Spleen (tissue), 11 donors: ENCODE data around the gene FIS1. TPM values are rescaled to one million over a fixed set of nuclear protein-coding genes. Genes with fewer than 3 reads are reported as not detected.
"Not testable (repeated sequence)": the region's sequence is repeated elsewhere in the genome, so short reads cannot be mapped to it uniquely, and the experiment has no call there.

Experiments used
- DNase-seq: peaks from one replicate; pipeline ENCODE4 v3.0.0-alpha.2; 2020
- H3K27ac ChIP-seq, 8 donors: fragments of 200-600 bp; sonication (generic) in 7 of 8; 1 replicate in 4 of 8; 2 replicates in 4 of 8; pipeline versions ENCODE4 v1.5.0 to v1.8.0; 2016 to 2021; ENCODE audit warnings: inconsistent platforms in 4 of 8, mild to moderate bottlenecking in 4 of 8, moderate library complexity in 1 of 8
- H3K27me3 ChIP-seq, 7 donors: fragments of 200-600 bp; sonication (generic) in 6 of 7; replicated peaks in 1 of 7; 1 replicate in 4 of 7; 2 replicates in 3 of 7; pipeline versions ENCODE4 v1.5.0 to v1.8.0; 2016 to 2021; ENCODE audit warnings: inconsistent platforms in 3 of 7, mild to moderate bottlenecking in 1 of 7
- H3K36me3 ChIP-seq, 6 donors: fragments of 200-600 bp; sonication (generic) in 5 of 6; 1 replicate in 4 of 6; 2 replicates in 2 of 6; pipeline versions ENCODE4 v1.5.0 to v1.8.0; 2016 to 2021; ENCODE audit warnings: inconsistent platforms in 2 of 6
- H3K4me1 ChIP-seq, 6 donors: fragments of 200-600 bp; sonication (generic) in 5 of 6; 1 replicate in 3 of 6; 2 replicates in 3 of 6; pipeline versions ENCODE4 v1.5.0 to v1.8.0; 2016 to 2021; ENCODE audit warnings: inconsistent platforms in 3 of 6
- H3K4me3 ChIP-seq, 8 donors: fragments of 200-600 bp; sonication (generic) in 7 of 8; 1 replicate in 4 of 8; 2 replicates in 4 of 8; pipeline versions ENCODE4 v1.5.0 to v1.8.0; 2016 to 2021; ENCODE audit warnings: inconsistent platforms in 4 of 8, mild to moderate bottlenecking in 4 of 8, moderate library complexity in 2 of 8
- H3K9me3 ChIP-seq, 8 donors: fragments of 200-600 bp; sonication (generic) in 7 of 8; 1 replicate in 4 of 8; 2 replicates in 4 of 8; pipeline versions ENCODE4 v1.5.0 to v1.8.0; 2016 to 2021; ENCODE audit warnings: inconsistent platforms in 4 of 8
- POLR2A ChIP-seq, 3 donors: fragments of 450-650 bp; IDR thresholded peaks; one replicate each; pipeline ENCODE4 v1.5.1; 2017; ENCODE audit warnings: antibody characterized with exemption in 3 of 3, mild to moderate bottlenecking in 1 of 3
- POLR2AphosphoS5 ChIP-seq, 3 donors: sonication (generic); formaldehyde crosslinking; IDR thresholded peaks; one replicate each; pipeline ENCODE4 v1.5.1; 2017; ENCODE audit warnings: antibody characterized with exemption in 3 of 3
- WGBS, 5 donors: extraction: QIAGEN DNeasy Blood & Tissue Kit in 3 of 5; methylation state at CpG; one replicate each; pipeline versions ENCODE4 v1.1.5 to v1.1.7; 2013 to 2018; 5-methylcytosine and 5-hydroxymethylcytosine counted together
- intact Hi-C: fragments of 100-400 bp; cut with DNase I; formaldehyde crosslinking; loops from one replicate; pipeline ENCODE4 v1.15.0; 2023; ENCODE audit warnings: low total_unique reads
- polyA plus RNA-seq, 3 donors: library from polyadenylated mRNA; stranded (reverse); fragments of 200-250 nt; gene quantifications; one replicate each; pipeline ENCODE4 v1.2.1, GENCODE V29; 2013
- total RNA-seq, 7 donors: library from RNA; depleted of rRNA in 3 of 7; stranded (reverse); fragments of >200 nt in 3 of 7; fragmentation: NEBNext Ultra II Directional in 4 of 7; extraction: Animal tissue kit (Norgen Biotek cat#: 25700) in 4 of 7; gene quantifications; one replicate each; pipeline versions ENCODE4 v1.1.0 to v1.2.1, GENCODE V29; 2016 to 2021
- TF ChIP-seq, protein P1 (sequence below), 11 experiments: fragments of 200-600 bp in 7 of 11; fragments of 450-650 bp in 4 of 11; sonication (generic) in 4 of 11; IDR thresholded peaks in 8 of 11; conservative IDR thresholded peaks in 3 of 11; 1 replicate in 7 of 11; 2 replicates in 4 of 11; pipeline versions ENCODE4 v1.4.0 to v1.8.0; 2016 to 2021; ENCODE audit warnings: antibody characterized with exemption in 11 of 11, inconsistent platforms in 4 of 11, mild to moderate bottlenecking in 1 of 11
- donor health status: healthy with polysubstance abuse.
- donor health status: DM: no; HTN: no; CAD: no; lungs with moderate emphysema.
- donor health status: DM: no; HTN: no; CAD: no.
- donor health status: Bipolar disorder and iron deficiency.
- donor health status: healthy.
- donor health status: DM: no; HTN: no; CAD: no.
- donor health status: DM: yes; HTN: yes; CAD: no.

FIS1 gene
- total and polyA plus RNA-seq, 10 donors = 130 to 250 (median 179) TPM

- H3K9me3 ChIP-seq, H3K36me3 ChIP-seq, H3K27ac ChIP-seq, intact Hi-C loops, H3K4me1 ChIP-seq, H3K4me3 ChIP-seq: not testable (repeated sequence)
- H3K27me3 ChIP-seq = peaks cover 0 to 60% (median 11%) of the 10 kb centered on the region in 7 donors
- 23 to 31% (median 27%) methylated on average over 13 to 18 of the region's 18 CpGs for WGBS, 5 donors
- TF ChIP-seq, protein P1, sequence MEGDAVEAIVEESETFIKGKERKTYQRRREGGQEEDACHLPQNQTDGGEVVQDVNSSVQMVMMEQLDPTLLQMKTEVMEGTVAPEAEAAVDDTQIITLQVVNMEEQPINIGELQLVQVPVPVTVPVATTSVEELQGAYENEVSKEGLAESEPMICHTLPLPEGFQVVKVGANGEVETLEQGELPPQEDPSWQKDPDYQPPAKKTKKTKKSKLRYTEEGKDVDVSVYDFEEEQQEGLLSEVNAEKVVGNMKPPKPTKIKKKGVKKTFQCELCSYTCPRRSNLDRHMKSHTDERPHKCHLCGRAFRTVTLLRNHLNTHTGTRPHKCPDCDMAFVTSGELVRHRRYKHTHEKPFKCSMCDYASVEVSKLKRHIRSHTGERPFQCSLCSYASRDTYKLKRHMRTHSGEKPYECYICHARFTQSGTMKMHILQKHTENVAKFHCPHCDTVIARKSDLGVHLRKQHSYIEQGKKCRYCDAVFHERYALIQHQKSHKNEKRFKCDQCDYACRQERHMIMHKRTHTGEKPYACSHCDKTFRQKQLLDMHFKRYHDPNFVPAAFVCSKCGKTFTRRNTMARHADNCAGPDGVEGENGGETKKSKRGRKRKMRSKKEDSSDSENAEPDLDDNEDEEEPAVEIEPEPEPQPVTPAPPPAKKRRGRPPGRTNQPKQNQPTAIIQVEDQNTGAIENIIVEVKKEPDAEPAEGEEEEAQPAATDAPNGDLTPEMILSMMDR (IDR thresholded peaks at IDR 0.05 in 8 of 11, conservative IDR thresholded peaks at IDR 0.05 in 3 of 11) = peak in 10 of 11 experiments; percentile 6 to 78 (median 56)
- peak; percentile 86 for DNase-seq
Measured at GRCh38 chr7:101290186-101291037, 45.5 kb upstream of the FIS1 start.

DNA sequence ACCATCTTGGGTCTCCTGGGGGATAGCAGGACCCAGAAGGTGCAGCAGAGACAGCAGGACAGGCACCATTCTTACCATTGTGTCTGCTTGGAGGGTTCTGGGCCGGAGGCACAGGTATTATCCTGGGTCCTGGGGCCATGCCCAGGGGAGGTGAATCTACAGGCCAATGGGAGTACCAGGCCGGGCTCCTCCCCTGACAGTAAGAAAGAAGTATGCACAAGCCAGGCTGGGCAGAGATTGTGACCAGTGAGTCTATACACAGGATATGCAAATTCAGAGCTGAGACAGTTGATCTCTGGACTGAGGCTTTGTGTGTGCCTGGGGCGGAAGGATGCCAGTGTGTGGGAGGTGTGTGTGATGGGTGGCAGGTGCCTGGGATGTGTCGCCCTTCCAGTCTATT lies 44.8 kb upstream of the FIS1 start:
- not testable (repeated sequence) for H3K27ac ChIP-seq, H3K9me3 ChIP-seq

GRCh38 chr7:101288439-101288838 lies 43.6 kb upstream of the FIS1 start:
- Histone ChIP-seq H3K36me3 (no peaks in the 10 kb centered on the region), H3K9me3 (peaks cover 0 to 3% (median 0%) of the 10 kb centered on the region in 8 donors), H3K27ac (no peak overlapping the region), H3K4me3 (no peak overlapping the region), H3K27me3 (peaks cover 0 to 42% (median 11%) of the 10 kb centered on the region in 7 donors), H3K4me1 (peaks cover 0 to 6% (median 2%) of the 10 kb centered on the region in 6 donors)
- intact Hi-C loops = no loop called here
- 89 to 93% (median 91%) methylated on average over 3 of the region's 3 CpGs for WGBS, 5 donors
- DNase-seq = no peak
- TF ChIP-seq POLR2A (IDR thresholded peaks at IDR 0.05) (no peak), POLR2AphosphoS5 (IDR thresholded peaks at IDR 0.05) (no peak)
- TF ChIP-seq, protein P1 (IDR thresholded peaks at IDR 0.05 in 8 of 11, conservative IDR thresholded peaks at IDR 0.05 in 3 of 11) = no peak

More for the DNA sequence above, 44.8 kb upstream of the FIS1 start:
- H3K36me3 ChIP-seq, H3K4me3 ChIP-seq, DNase-seq, H3K4me1 ChIP-seq, intact Hi-C loops: not testable (repeated sequence)
- 60 to 74% (median 70%) methylated on average over 2 to 4 of the region's 4 CpGs for WGBS, 5 donors
- H3K27me3 ChIP-seq = peaks cover 0 to 53% (median 11%) of the 10 kb centered on the region in 7 donors

DNA sequence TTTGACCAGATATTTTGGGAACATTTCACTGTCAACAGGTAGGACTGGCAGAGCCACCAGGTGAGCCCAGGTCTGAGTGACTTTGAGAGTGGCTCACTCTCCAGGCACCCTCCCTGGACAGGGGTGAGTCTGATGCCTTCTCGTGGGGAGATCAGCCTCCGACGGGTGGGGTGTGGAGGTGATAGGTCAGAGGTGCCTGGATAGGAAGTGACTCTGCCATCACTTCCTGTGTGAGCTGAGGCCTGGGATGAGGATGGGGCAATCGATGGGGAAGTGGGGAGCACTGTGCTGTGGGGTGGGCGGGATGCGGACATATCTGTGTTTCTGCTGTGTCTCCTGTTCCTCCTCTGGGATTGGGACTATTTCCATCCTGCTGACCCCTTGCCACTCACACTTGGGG lies 42.2 kb upstream of the FIS1 start:
- Histone ChIP-seq H3K27ac (no peak overlapping the region), H3K36me3 (no peaks in the 10 kb centered on the region), H3K4me1 (peaks cover 0 to 15% (median 5%) of the 10 kb centered on the region in 6 donors), H3K4me3 (no peak overlapping the region), H3K9me3 (peaks cover 0 to 3% (median 0%) of the 10 kb centered on the region in 8 donors), H3K27me3 (peaks cover 0 to 32% (median 11%) of the 10 kb centered on the region in 7 donors)
- 32 to 48% (median 46%) methylated on average over 6 of the region's 6 CpGs for WGBS, 5 donors
- TF ChIP-seq POLR2A (IDR thresholded peaks at IDR 0.05) = no peak
- TF ChIP-seq, protein P1 (IDR thresholded peaks at IDR 0.05 in 8 of 11, conservative IDR thresholded peaks at IDR 0.05 in 3 of 11) = no peak
- TF ChIP-seq POLR2AphosphoS5 (IDR thresholded peaks at IDR 0.05) = no peak
- intact Hi-C loops = no loop called here
- DNase-seq = no peak

- H3K4me3 ChIP-seq, H3K36me3 ChIP-seq, H3K27ac ChIP-seq, H3K9me3 ChIP-seq, intact Hi-C loops, DNase-seq: not testable (repeated sequence)
- Histone ChIP-seq H3K27me3 (peaks cover 0 to 20% (median 5%) of the 10 kb centered on the region in 7 donors), H3K4me1 (peaks cover 0 to 15% (median 5%) of the 10 kb centered on the region in 6 donors)
- 71 to 85% (median 81%) methylated on average over 3 of the region's 3 CpGs for WGBS, 5 donors
Measured at GRCh38 chr7:101285880-101286279, 41.0 kb upstream of the FIS1 start.
